SK-N-SH (cell line): ENCODE measurements around the gene SLC5A12. TPM values are rescaled to one million over a fixed set of nuclear protein-coding genes. Genes with fewer than 3 reads are reported as not detected.

Experiments
- CTCF ChIA-PET: fragments of 300-600, 350-600 bp; formaldehyde crosslinking; extraction: SDS; loops from one replicate; lab custom pipeline; 2021; lab: Yijun Ruan, JAX
- POLR2A ChIA-PET: fragments of 350-600 bp; sonication (Branson Sonifier 250); formaldehyde crosslinking; extraction: SDS; loops from one replicate; lab custom pipeline; 2020; ENCODE audit warnings: antibody characterized with exemption, inconsistent platforms; lab: Yijun Ruan, JAX
- DNase-seq: peaks from one replicate; pipeline ENCODE4 v3.0.0; 2012
- H2AFZ ChIP-seq: fragments of 200-600 bp; sonication (generic); 2 replicates; pipeline ENCODE4 v1.8.1; 2016; ENCODE audit warnings: antibody characterized with exemption, mild to moderate bottlenecking, low read depth
- H3F3A ChIP-seq: fragments of 200-600 bp; sonication (generic); replicated peaks from 2 replicates; pipeline ENCODE3; 2016; ENCODE audit warnings: antibody characterized with exemption, mild to moderate bottlenecking; ENCODE audit not compliant: insufficient read depth
- H3K27ac ChIP-seq, 2 experiments: fragments of 200-500 bp in 1 of 2; fragments of 200-600 bp in 1 of 2; sonication (Bioruptor generic) in 1 of 2; sonication (generic), shearing (Covaris generic) in 1 of 2; 2 replicates each; pipeline versions ENCODE4 v1.5.1 to v1.6.1; 2014 to 2016; ENCODE audit warnings: low read depth in 2 of 2, inconsistent platforms in 1 of 2, low read length in 1 of 2, mild to moderate bottlenecking in 1 of 2, mixed read lengths in 1 of 2
- H3K27me3 ChIP-seq: fragments of 200-600 bp; sonication (generic), shearing (Covaris generic); 2 replicates; pipeline ENCODE4 v1.6.1; 2016; ENCODE audit warnings: mixed run types; ENCODE audit not compliant: insufficient read depth
- H3K36me3 ChIP-seq, 2 experiments: fragments of 200-500 bp in 1 of 2; fragments of 200-600 bp in 1 of 2; sonication (Bioruptor generic) in 1 of 2; sonication (generic) in 1 of 2; replicated peaks in 1 of 2; 2 replicates each; pipeline versions ENCODE3 to v1.5.1; 2014 to 2016; ENCODE audit warnings: low read length in 1 of 2, mild to moderate bottlenecking in 1 of 2; ENCODE audit not compliant: insufficient read depth in 2 of 2, control insufficient read depth in 1 of 2
- H3K4me1 ChIP-seq, 2 experiments: fragments of 200-500 bp in 1 of 2; fragments of 200-600 bp in 1 of 2; sonication (Bioruptor generic) in 1 of 2; sonication (generic), shearing (Covaris generic) in 1 of 2; 2 replicates each; pipeline versions ENCODE4 v1.5.1 to v1.6.1; 2014 to 2016; ENCODE audit warnings: low read depth in 1 of 2, low read length in 1 of 2, mixed run types in 1 of 2; ENCODE audit not compliant: insufficient read depth in 2 of 2, control insufficient read depth in 1 of 2
- H3K4me2 ChIP-seq: fragments of 200-600 bp; sonication (generic), shearing (Covaris generic); 2 replicates; pipeline ENCODE4 v1.6.1; 2017; ENCODE audit warnings: mixed run types
- H3K4me3 ChIP-seq, 2 experiments: fragments of 200-500 bp in 1 of 2; fragments of 200-600 bp in 1 of 2; sonication (Bioruptor generic) in 1 of 2; sonication (generic), shearing (Covaris generic) in 1 of 2; 2 replicates each; pipeline versions ENCODE4 v1.5.1 to v1.8.1; 2014 to 2016; ENCODE audit warnings: low read depth in 2 of 2, inconsistent platforms in 1 of 2, low read length in 1 of 2, mild to moderate bottlenecking in 1 of 2, mixed read lengths in 1 of 2, moderate library complexity in 1 of 2
- H3K79me2 ChIP-seq: fragments of 200-600 bp; sonication (generic); 2 replicates; pipeline ENCODE4 v1.8.1; 2017; ENCODE audit warnings: mild to moderate bottlenecking; ENCODE audit not compliant: insufficient read depth
- H3K9ac ChIP-seq: fragments of 200-600 bp; sonication (generic); 2 replicates; pipeline ENCODE4 v1.6.1; 2017; ENCODE audit warnings: mixed run types
- H3K9me2 ChIP-seq: fragments of 200-600 bp; sonication (generic); 2 replicates; pipeline ENCODE4 v1.6.1; 2017; ENCODE audit warnings: mixed run types
- H3K9me3 ChIP-seq: fragments of 200-600 bp; sonication (generic); 2 replicates; pipeline ENCODE4 v1.6.1; 2017; ENCODE audit warnings: mixed run types, mild to moderate bottlenecking, moderate library complexity
- H4K20me1 ChIP-seq: fragments of 200-600 bp; sonication (generic); 2 replicates; pipeline ENCODE4 v1.6.1; 2017; ENCODE audit warnings: mild to moderate bottlenecking, mixed run types; ENCODE audit not compliant: insufficient read depth
- ELF1 ChIP-seq: IDR thresholded peaks from 2 replicates; pipeline ENCODE4 v1.4.0; 2012
- EP300 ChIP-seq, 2 experiments: IDR thresholded peaks; 2 replicates each; pipeline versions ENCODE4 v1.4.0 to v1.6.1; 2012; ENCODE audit warnings: borderline replicate concordance in 1 of 2, low read depth in 1 of 2, low read length in 1 of 2
- FOSL2 ChIP-seq: IDR thresholded peaks from 2 replicates; pipeline ENCODE4 v1.4.0; 2012; ENCODE audit warnings: low read depth, mild to moderate bottlenecking, moderate library complexity, borderline replicate concordance
- FOXM1 ChIP-seq: IDR thresholded peaks from 2 replicates; pipeline ENCODE4 v1.4.0; 2012; ENCODE audit warnings: low read depth, mild to moderate bottlenecking
- GABPA ChIP-seq: IDR thresholded peaks from 2 replicates; pipeline ENCODE4 v1.4.0; 2012; ENCODE audit warnings: low read depth, mild to moderate bottlenecking
- GATA2 ChIP-seq: sonication (generic); formaldehyde crosslinking; IDR thresholded peaks from 2 replicates; pipeline ENCODE4 v1.5.0; 2020; ENCODE audit warnings: mild to moderate bottlenecking, missing genetic modification reagents
- JUND ChIP-seq: IDR thresholded peaks from 2 replicates; pipeline ENCODE4 v1.4.0; 2012
- MEF2A ChIP-seq: IDR thresholded peaks from 2 replicates; pipeline ENCODE4 v1.4.0; 2012; ENCODE audit warnings: low read depth, borderline replicate concordance
- MXI1 ChIP-seq: IDR thresholded peaks from 2 replicates; pipeline ENCODE4 v1.6.1; 2012; ENCODE audit warnings: mild to moderate bottlenecking, low read depth, low read length, improper control_type of control experiment
- NFIC ChIP-seq: IDR thresholded peaks from 2 replicates; pipeline ENCODE4 v1.4.0; 2012; ENCODE audit warnings: borderline replicate concordance
- RAD21 ChIP-seq: IDR thresholded peaks from 2 replicates; pipeline ENCODE4 v1.6.1; 2012; ENCODE audit warnings: mild to moderate bottlenecking, low read length
- RCOR1 ChIP-seq: fragments of 150-350 bp; IDR thresholded peaks from 2 replicates; pipeline ENCODE4 v1.6.1; 2017; ENCODE audit warnings: antibody characterized with exemption, low read length
- RFX5 ChIP-seq: IDR thresholded peaks from 2 replicates; pipeline ENCODE4 v1.6.1; 2012; ENCODE audit warnings: mild to moderate bottlenecking, improper control_type of control experiment, low read length
- RXRA ChIP-seq: IDR thresholded peaks from 2 replicates; pipeline ENCODE4 v1.4.0; 2012; ENCODE audit warnings: low read depth, mild to moderate bottlenecking, borderline replicate concordance
- SMC3 ChIP-seq: IDR thresholded peaks from 2 replicates; pipeline ENCODE4 v1.6.1; 2012; ENCODE audit warnings: low read depth, low read length, improper control_type of control experiment
- TAF1 ChIP-seq: IDR thresholded peaks from 2 replicates; pipeline ENCODE4 v1.6.1; 2012; ENCODE audit warnings: low read depth, mild to moderate bottlenecking, low read length, moderate library complexity, borderline replicate concordance
- TCF12 ChIP-seq: IDR thresholded peaks from 2 replicates; pipeline ENCODE4 v1.4.0; 2012
- WGBS: methylation state at CpG from one replicate; pipeline ENCODE4 v1.1.6; 2017; ENCODE audit warnings: low lambda C conversion rate; 5-methylcytosine and 5-hydroxymethylcytosine counted together
- polyA plus RNA-seq, 3 experiments: library from polyadenylated mRNA; depleted of rRNA; stranded (reverse); fragments of >200 nt; gene quantifications; 2 replicates each; pipeline ENCODE4 v1.2.3, GENCODE V29; 2012
- TF ChIP-seq, protein P1 (sequence below): IDR thresholded peaks from 2 replicates; pipeline ENCODE4 v1.6.1; 2012; ENCODE audit warnings: mild to moderate bottlenecking, low read depth, low read length, moderate library complexity
- TF ChIP-seq, protein P2 (sequence below): fragments of 150-350 bp; IDR thresholded peaks from 2 replicates; pipeline ENCODE4 v1.6.1; 2017; ENCODE audit warnings: antibody characterized with exemption, low read length, low read depth, borderline replicate concordance

The SLC5A12 gene
- polyA plus RNA-seq, 1 of the 3 experiments (the other 2 are of a cell fraction): 0.03 TPM

DNA sequence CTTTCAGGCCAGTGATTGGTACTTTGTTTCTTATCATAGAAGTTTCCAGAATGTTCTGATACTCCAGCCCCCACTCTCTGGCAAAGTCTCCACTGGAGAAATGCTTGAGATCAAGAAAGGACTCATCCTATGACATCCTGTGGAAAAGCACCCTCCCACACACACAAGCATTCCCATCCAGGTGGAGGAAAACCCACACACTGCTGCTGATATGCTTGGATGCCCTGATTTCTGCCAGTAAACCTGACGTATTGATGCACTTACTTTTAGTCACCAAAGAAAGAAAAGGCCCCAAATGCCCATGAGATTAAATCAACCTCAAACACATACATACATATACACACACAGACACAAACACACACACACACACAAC lies 9.2 kb upstream of the SLC5A12 start (continued):
- TF ChIP-seq, protein P1, sequence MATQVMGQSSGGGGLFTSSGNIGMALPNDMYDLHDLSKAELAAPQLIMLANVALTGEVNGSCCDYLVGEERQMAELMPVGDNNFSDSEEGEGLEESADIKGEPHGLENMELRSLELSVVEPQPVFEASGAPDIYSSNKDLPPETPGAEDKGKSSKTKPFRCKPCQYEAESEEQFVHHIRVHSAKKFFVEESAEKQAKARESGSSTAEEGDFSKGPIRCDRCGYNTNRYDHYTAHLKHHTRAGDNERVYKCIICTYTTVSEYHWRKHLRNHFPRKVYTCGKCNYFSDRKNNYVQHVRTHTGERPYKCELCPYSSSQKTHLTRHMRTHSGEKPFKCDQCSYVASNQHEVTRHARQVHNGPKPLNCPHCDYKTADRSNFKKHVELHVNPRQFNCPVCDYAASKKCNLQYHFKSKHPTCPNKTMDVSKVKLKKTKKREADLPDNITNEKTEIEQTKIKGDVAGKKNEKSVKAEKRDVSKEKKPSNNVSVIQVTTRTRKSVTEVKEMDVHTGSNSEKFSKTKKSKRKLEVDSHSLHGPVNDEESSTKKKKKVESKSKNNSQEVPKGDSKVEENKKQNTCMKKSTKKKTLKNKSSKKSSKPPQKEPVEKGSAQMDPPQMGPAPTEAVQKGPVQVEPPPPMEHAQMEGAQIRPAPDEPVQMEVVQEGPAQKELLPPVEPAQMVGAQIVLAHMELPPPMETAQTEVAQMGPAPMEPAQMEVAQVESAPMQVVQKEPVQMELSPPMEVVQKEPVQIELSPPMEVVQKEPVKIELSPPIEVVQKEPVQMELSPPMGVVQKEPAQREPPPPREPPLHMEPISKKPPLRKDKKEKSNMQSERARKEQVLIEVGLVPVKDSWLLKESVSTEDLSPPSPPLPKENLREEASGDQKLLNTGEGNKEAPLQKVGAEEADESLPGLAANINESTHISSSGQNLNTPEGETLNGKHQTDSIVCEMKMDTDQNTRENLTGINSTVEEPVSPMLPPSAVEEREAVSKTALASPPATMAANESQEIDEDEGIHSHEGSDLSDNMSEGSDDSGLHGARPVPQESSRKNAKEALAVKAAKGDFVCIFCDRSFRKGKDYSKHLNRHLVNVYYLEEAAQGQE: no peak
- no peak for TF ChIP-seq TAF1
- TF ChIP-seq, protein P2, sequence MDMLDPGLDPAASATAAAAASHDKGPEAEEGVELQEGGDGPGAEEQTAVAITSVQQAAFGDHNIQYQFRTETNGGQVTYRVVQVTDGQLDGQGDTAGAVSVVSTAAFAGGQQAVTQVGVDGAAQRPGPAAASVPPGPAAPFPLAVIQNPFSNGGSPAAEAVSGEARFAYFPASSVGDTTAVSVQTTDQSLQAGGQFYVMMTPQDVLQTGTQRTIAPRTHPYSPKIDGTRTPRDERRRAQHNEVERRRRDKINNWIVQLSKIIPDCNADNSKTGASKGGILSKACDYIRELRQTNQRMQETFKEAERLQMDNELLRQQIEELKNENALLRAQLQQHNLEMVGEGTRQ: no peak

DNA sequence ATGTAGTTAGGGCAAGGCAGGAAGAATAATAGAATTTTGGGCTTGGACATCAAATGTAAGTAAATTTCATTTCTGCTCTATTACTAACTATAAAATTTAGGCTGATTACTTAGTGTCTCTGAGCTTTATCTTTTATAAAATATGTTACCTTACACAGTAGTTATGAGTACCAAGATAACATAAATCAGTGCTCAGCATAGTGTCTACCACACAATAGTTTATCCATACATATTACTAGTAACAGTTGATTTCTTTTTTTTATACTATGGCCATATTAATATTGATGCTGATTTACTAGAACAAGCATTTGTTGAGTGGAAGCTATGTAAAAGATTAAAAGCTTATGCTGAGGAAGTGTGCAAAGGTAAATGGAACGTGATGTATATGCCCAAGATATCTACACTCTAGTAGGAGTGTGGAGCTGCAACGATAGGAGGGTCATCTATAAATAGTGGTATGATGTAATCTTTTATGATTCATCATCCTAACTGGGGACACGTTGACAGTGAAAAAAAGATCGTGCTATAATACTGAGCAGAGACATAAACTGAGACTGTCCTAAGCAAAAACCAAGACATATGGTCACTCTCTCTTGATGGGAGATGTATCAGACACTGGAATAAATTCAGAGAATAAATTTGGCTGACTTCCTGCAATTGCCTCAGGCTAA lies 8.7 kb upstream of the SLC5A12 start:
- H3K4me3 ChIP-seq: no peak overlapping the region
- no peaks in the 10 kb centered on the region for H3K27me3 ChIP-seq
- no peaks in the 10 kb centered on the region for H3K79me2 ChIP-seq
- H3K4me2 ChIP-seq: no peak overlapping the region
- H3K4me1 ChIP-seq: peaks cover 0 to 3% of the 10 kb centered on the region in 2 experiments; a peak in 1 of 4 replicates
- H3K9me2 ChIP-seq: no peaks in the 10 kb centered on the region
- DNase-seq: peak; percentile 4
- H3K9me3 ChIP-seq: no peaks in the 10 kb centered on the region
- no peak overlapping the region for H3K9ac ChIP-seq
- 24% methylated on average over 4 of the region's 4 CpGs for WGBS
- no peak overlapping the region for H2AFZ ChIP-seq
- TF ChIP-seq EP300 (IDR thresholded peaks at IDR 0.05; ENCODE audit: borderline replicate concordance in 1 of 2, low read depth in 1 of 2, low read length in 1 of 2): no peak
- TF ChIP-seq MEF2A: peak; percentile 34; the same call in 1 of the 2 replicates
- H4K20me1 ChIP-seq: no peaks in the 10 kb centered on the region
- CTCF ChIA-PET: interaction anchor here (1.8 kb wide), 1 partner anchor 429 kb away, joined by 4 read pairs; no protein-coding TSS in a partner anchor
- H3K27ac ChIP-seq: no peak overlapping the region
- H3F3A ChIP-seq: no peaks in the 10 kb centered on the region
- no peaks in the 10 kb centered on the region for H3K36me3 ChIP-seq
- POLR2A ChIA-PET: no interaction called here

DNA sequence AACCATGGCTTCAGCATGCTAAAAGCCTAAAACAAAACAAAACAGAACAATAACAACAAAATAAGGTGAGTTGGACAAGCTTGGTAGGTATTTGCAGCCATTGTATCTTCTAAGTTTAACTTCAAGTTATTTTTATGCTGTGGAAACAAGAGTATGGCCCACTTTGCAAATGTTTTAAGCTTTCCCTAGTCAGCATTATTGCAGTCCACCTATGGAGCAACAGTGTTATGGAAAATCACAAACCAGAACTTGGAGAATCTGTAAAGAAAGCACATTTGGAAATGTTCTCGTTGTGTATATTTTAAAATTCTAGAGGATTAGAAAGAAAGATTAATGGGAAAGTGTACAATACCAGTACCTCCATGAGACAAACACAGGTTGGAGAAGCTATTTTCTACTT lies 7.4 kb upstream of the SLC5A12 start:
- no peaks in the 10 kb centered on the region for H3F3A ChIP-seq
- peaks cover 0 to 3% of the 10 kb centered on the region in 2 experiments; a peak in 1 of 4 replicates for H3K4me1 ChIP-seq
- no peak overlapping the region for H3K9ac ChIP-seq
- no peaks in the 10 kb centered on the region for H4K20me1 ChIP-seq
- ChIA-PET POLR2A (no interaction called here), CTCF (interaction anchor here (1.8 kb wide), 1 partner anchor 430 kb away, joined by 4 read pairs; no protein-coding TSS in a partner anchor)
- H2AFZ ChIP-seq: no peak overlapping the region
- H3K4me2 ChIP-seq: no peak overlapping the region
- no peak overlapping the region for H3K27ac ChIP-seq
- whole genome bisulfite sequencing: 70% methylated on average over 1 of the region's 1 CpG
- H3K9me2 ChIP-seq: no peaks in the 10 kb centered on the region
- H3K36me3 ChIP-seq: no peaks in the 10 kb centered on the region
- no peaks in the 10 kb centered on the region for H3K27me3 ChIP-seq
- DNase-seq: no peak
- H3K4me3 ChIP-seq: no peak overlapping the region
- no peaks in the 10 kb centered on the region for H3K79me2 ChIP-seq
- TF ChIP-seq RXRA (no peak), FOXM1 (no peak), MXI1 (no peak), SMC3 (no peak), RAD21 (no peak), GABPA (no peak), ELF1 (no peak), NFIC (no peak), TCF12 (no peak), RFX5 (no peak), GATA2 (CRISPR knock-in tag) (no peak), FOSL2 (no peak), EP300 (IDR thresholded peaks at IDR 0.05; ENCODE audit: borderline replicate concordance in 1 of 2, low read depth in 1 of 2, low read length in 1 of 2) (no peak), JUND (no peak), RCOR1 (no peak)
- H3K9me3 ChIP-seq: no peaks in the 10 kb centered on the region
